HUES64 (cell line): ENCODE results near the gene CC2D2B.
A peak's percentile ranks its signal among the peaks of the same experiment; 100 is the strongest.
"Not testable (repeated sequence)": the region's sequence is repeated elsewhere in the genome, so short reads cannot be mapped to it uniquely, and the experiment has no call there.

Source experiments
- H3K27ac ChIP-seq: 2 replicates; pipeline ENCODE4 v1.7.0; 2013; ENCODE audit warnings: low read depth, low read length, inconsistent platforms
- H3K27me3 ChIP-seq: 2 replicates; pipeline ENCODE4 v1.6.1; 2013; ENCODE audit warnings: mild to moderate bottlenecking, low read length; ENCODE audit not compliant: insufficient read depth
- H3K36me3 ChIP-seq: 2 replicates; pipeline ENCODE4 v1.6.1; 2013; ENCODE audit warnings: mild to moderate bottlenecking, low read length; ENCODE audit not compliant: insufficient read depth
- H3K4me1 ChIP-seq: 2 replicates; pipeline ENCODE4 v1.6.1; 2013; ENCODE audit warnings: mild to moderate bottlenecking, low read length, moderate library complexity; ENCODE audit not compliant: insufficient read depth
- H3K4me3 ChIP-seq: 2 replicates; pipeline ENCODE4 v1.5.1; 2013; ENCODE audit warnings: mild to moderate bottlenecking, low read length, moderate library complexity
- H3K9ac ChIP-seq: 2 replicates; pipeline ENCODE4 v1.6.1; 2013; ENCODE audit warnings: mild to moderate bottlenecking, low read depth, low read length
- H3K9me3 ChIP-seq: 2 replicates; pipeline ENCODE4 v1.6.1; 2013; ENCODE audit warnings: low read depth, low read length; ENCODE audit not compliant: insufficient read depth
- WGBS: fragments of 150-250, 120-280 bp; methylation state at CpG from one replicate; pipeline ENCODE4 v1.1.7; 2013; ENCODE audit warnings: missing lambda C conversion rate; 5-methylcytosine and 5-hydroxymethylcytosine counted together

Gene CC2D2B

DNA sequence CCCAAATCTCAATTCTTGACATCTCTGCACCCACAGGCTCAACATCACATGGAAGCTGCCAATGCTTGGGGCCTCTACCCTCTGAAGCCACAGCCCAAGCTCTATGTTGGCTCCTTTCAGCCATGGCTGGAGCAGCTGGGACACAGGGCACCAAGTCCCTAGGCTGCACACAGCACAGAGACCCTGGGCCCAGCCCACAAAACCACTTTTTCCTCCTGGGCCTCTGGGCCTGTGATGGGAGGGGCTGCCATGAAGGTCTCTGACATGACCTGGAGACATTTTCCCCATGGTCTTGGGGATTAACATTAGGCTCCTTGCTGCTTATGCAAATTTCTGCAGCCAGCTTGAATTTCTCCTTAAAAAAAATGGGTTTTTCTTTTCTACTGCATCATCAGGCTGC is 33.0 kb upstream of the CC2D2B start:
- H3K9ac ChIP-seq, H3K4me1 ChIP-seq, H3K27ac ChIP-seq, H3K4me3 ChIP-seq, H3K27me3 ChIP-seq, H3K9me3 ChIP-seq: not testable (repeated sequence)
- peaks cover 43% of the 10 kb centered on the region for H3K36me3 ChIP-seq

DNA sequence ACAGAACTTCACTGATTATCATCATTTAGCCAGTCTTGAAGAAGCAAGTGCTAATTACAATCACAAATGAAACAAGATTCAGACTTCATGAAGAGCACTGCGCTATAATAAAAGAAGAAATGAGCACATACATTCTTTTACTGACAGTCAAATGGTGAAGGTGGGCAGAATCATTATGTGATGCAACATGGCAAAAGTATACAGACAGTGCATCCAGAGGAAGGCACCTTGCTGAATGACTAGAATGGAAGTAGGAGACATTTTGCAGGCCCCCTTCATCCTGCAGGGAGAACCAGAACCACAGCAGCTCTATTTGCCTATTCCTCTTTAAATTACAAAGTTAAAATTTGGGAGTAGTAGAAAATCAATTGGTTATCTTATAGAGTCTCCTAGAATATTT is 31.0 kb upstream of the CC2D2B start:
- no peaks in the 10 kb centered on the region for H3K27me3 ChIP-seq
- H3K9ac ChIP-seq, result no peak overlapping the region
- peaks cover 11% of the 10 kb centered on the region; the same call in 1 of the 2 replicates for H3K9me3 ChIP-seq
- no peak overlapping the region for H3K27ac ChIP-seq
- WGBS, result 100% methylated on average over 1 of the region's 1 CpG
- no peak overlapping the region for H3K4me3 ChIP-seq
- H3K4me1 ChIP-seq, result no peaks in the 10 kb centered on the region
- H3K36me3 ChIP-seq, result peaks cover 46% of the 10 kb centered on the region

DNA sequence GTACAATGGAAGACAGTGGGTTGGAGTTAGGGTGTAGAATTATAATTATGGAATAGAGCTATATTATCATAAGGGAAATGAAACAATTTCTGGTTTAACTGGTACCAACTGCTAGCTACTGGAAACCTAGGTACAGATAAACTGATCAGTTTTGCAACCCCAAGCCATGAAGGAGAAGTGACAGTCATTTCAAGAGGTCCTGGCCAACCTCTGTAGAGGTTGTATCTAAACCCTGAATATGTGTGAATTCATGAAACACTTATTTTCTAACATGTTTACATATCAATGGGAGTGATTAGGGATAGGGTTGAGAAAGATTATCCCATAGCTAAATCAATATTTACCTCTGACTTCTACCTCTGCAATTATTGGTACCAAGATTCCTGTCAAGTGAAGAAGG is 29.9 kb upstream of the CC2D2B start:
- H3K36me3 ChIP-seq, result peaks cover 42% of the 10 kb centered on the region
- no peaks in the 10 kb centered on the region for H3K4me1 ChIP-seq
- no peak overlapping the region for H3K27ac ChIP-seq
- no peak overlapping the region for H3K9ac ChIP-seq
- no peak overlapping the region for H3K4me3 ChIP-seq
- H3K9me3 ChIP-seq, result peaks cover 11% of the 10 kb centered on the region; the same call in 1 of the 2 replicates
- H3K27me3 ChIP-seq, result no peaks in the 10 kb centered on the region

DNA sequence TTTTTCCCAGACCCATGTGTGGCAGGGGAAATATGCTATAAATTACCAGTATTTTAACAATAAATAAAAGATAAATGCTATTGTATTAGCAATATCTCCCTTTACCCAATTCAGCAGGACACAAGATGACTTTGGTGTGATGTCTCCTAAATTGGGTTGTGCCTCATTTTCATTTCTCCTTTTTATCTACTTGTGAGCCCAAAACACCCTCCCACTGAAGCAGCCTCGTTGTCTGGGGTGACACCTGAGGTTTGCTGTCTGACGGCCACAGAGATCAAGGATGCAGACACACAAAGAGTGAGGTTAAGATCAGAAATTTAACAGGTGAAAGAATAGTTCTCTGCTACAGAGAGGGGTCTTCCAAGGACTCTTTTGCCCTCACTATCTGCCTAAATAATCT is 27.1 kb upstream of the CC2D2B start:
- Histone ChIP-seq H3K27ac (no peak overlapping the region), H3K9me3 (peaks cover 6% of the 10 kb centered on the region; the same call in 1 of the 2 replicates), H3K4me3 (no peak overlapping the region), H3K9ac (no peak overlapping the region), H3K36me3 (peaks cover 17% of the 10 kb centered on the region), H3K4me1 (no peaks in the 10 kb centered on the region), H3K27me3 (no peaks in the 10 kb centered on the region)
- WGBS, result 100% methylated on average over 2 of the region's 2 CpGs

DNA sequence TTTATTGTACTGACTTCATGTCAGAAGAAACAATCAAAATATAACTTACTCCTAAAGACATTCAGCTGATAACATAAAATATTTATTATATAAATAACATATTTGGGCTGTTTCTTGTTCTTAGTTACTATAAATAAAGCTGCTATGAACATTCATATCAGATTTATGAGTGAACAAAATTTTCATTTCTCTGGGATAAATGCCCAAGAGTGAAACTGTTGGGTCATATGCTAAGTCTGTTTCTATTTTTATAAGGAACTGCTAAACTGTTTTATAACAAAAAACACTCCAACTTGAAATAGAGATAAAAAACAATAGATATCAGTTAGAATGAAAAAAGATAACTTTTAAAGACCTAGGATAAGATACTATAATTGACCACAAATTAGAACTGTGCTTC is 26.5 kb upstream of the CC2D2B start:
- Histone ChIP-seq H3K27ac (no peak overlapping the region), H3K36me3 (peaks cover 10% of the 10 kb centered on the region), H3K27me3 (no peaks in the 10 kb centered on the region), H3K9ac (no peak overlapping the region), H3K4me3 (no peak overlapping the region), H3K9me3 (0 out of 2 replicates have a peak, but pooled peaks cover 2% of the 10 kb centered on the region), H3K4me1 (no peaks in the 10 kb centered on the region)

DNA sequence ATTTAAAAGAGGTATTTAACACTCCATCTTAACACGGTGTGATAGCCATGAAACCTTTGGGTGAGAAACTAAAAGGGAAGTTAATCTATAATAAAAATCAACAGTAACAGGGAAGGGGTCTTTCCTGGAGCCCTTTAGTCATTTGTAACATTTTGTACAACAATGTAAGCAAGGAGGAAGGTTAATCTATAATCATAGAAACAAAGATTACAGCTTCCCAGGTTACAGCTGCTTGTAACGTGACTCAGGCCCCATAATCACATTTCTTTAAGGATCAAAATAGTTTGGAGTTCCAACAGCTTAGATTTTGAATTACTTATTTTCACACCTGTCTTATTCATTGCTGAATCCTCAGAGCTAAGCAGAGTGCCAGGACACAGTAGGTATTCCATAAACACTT is 17.9 kb upstream of the CC2D2B start:
- no peaks in the 10 kb centered on the region for H3K4me1 ChIP-seq
- no peak overlapping the region for H3K4me3 ChIP-seq
- no peak overlapping the region for H3K9ac ChIP-seq
- no peaks in the 10 kb centered on the region for H3K9me3 ChIP-seq
- H3K27me3 ChIP-seq, result no peaks in the 10 kb centered on the region
- H3K27ac ChIP-seq, result no peak overlapping the region
- H3K36me3 ChIP-seq, result peaks cover 25% of the 10 kb centered on the region
- 95% methylated on average over 1 of the region's 2 CpGs for WGBS

DNA sequence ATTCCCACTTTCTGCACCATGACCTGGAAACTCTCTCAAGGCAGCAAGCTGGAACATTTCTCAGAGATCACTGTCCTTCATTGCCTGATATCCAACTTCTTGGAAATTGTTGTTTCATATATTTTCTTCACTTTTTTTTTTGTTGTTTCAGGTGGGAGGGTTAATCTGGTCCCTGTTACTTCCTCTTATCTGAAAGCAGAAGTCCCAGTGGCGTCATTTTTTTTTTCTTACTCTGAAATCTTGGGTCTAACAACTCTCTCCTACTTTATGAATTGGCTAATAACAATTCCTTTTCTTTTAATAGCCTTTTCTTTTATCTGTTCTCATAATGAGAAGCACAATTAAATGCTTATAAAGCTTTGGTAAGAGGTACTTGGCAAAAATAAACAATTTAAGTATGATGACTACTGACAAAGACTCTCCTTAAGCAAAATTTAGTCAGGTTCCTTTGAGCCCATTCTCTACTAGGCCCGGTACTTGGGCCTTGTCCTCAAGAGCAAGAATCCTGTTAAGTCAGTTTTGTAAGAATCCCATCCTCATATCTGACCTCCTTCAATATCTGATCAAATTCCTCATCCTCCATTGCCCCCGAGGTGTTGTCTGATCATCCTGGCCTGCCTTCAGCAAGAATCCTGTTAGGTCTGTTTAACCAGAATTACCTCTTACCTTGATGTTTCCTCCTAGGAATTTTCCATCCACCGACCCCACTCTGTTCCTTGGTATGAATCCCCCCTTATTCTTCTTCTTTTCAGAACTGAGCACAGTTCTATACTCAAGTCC is 11.5 kb upstream of the CC2D2B start:
- H3K4me1 ChIP-seq, result no peaks in the 10 kb centered on the region
- no peak overlapping the region for H3K4me3 ChIP-seq
- no peaks in the 10 kb centered on the region for H3K27me3 ChIP-seq
- 93% methylated on average over 4 of the region's 4 CpGs for WGBS
- no peak overlapping the region for H3K27ac ChIP-seq
- H3K36me3 ChIP-seq, result peaks cover 70% of the 10 kb centered on the region
- H3K9me3 ChIP-seq, result no peaks in the 10 kb centered on the region
- no peak overlapping the region for H3K9ac ChIP-seq

DNA sequence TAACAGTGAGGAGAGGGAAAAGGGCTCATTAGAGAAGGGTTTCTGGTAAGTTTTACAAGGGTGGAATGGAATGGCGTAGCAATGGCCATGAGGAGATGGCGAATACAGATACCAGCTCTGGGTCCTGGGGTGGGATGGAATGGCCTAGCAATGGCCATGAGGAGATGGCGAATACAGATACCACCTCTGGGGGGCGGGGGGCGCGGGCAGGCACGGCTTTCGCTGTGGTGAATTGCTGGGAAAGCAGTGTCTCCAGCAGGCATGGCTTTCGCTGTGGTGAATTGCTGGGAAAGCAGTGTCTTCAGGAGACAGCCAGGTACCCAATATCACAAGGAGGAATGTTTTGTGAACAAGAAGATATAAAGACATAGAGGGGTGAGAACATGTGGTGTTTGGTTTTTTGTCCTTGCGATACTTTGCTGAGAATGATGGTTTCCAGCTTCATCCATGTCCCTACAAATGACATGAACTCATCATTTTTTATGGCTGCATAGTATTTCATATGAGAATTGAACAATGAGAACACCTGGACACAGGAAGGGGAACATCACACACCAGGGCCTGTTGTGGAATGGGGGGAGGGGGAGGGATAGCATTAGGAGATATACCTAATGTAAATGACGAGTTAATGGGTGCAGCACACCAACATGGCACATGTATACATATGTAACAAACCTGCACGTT is 1.7 kb upstream of the CC2D2B start:
- WGBS, result 97% methylated on average over 10 of the region's 12 CpGs
- not testable (repeated sequence) for H3K27ac ChIP-seq, H3K9ac ChIP-seq, H3K27me3 ChIP-seq, H3K4me1 ChIP-seq, H3K4me3 ChIP-seq, H3K9me3 ChIP-seq
- H3K36me3 ChIP-seq, result peaks cover 31% of the 10 kb centered on the region

DNA sequence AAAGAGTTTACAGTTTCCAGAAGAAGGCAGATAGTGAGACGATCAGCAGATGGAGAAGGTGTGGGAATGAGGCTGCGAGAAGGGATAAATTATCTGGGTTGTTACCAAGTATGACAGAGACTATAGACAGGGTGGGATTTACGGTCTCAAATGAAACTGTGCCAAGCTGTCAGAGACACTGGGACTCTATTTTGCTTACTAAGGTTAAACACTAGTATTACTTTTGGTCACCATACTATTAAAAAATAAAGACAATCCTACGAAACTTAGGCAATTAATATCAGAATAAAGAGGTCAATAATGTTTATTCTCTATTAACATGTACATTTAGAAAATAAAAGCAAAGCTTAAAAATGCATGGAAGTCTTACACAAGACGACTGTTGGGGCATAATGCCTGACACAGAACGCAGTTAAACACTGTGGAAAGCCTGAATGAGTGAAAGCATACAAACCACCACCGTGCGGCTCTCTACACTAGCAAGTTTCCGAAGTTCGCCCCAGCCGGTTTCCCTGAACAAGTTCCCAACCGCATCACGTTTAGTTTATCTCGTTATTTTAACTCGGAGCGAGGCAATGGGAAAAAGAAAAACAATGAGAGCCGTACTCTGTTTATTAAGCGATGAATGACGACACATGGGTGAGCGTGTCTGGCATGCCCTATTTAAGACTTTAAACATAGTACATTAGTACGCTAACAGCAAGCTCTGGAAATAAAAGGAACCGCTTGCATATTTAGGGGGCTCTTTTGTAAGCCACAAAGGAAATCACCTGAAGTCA is 909 bp upstream of the CC2D2B start:
- Histone ChIP-seq H3K27ac (no peak overlapping the region), H3K36me3 (peaks cover 26% of the 10 kb centered on the region), H3K9ac (peak overlapping the region; percentile 69), H3K4me1 (0 out of 2 replicates have a peak, but pooled peaks cover 3% of the 10 kb centered on the region), H3K4me3 (peak overlapping the region; percentile 76), H3K27me3 (0 out of 2 replicates have a peak, but pooled peaks cover 3% of the 10 kb centered on the region), H3K9me3 (no peaks in the 10 kb centered on the region)
- 16% methylated on average over 21 of the region's 22 CpGs for WGBS

DNA sequence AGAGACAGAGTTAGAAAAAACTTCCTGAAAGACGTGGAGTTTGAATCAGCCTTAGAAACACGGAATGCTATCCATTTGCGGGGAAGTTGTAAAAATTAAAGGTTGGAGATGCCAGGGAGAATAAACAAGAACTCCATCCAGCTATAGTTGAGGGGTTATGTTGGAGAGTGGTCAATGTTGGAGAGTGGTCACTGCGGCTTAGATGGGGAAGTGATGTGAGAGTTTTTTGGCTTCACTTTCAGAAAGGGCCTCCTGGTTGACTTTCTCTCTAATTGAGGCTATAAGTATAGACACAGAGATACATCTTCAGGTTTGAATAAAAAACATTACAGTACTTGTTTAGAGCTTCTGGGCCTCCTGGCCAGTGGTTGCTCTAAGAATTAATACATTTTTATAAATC is 675 bp downstream of the CC2D2B start:
- Histone ChIP-seq H3K9me3 (no peaks in the 10 kb centered on the region), H3K4me3 (peak overlapping the region; percentile 76), H3K27me3 (0 out of 2 replicates have a peak, but pooled peaks cover 7% of the 10 kb centered on the region), H3K36me3 (peaks cover 10% of the 10 kb centered on the region), H3K4me1 (0 out of 2 replicates have a peak, but pooled peaks cover 3% of the 10 kb centered on the region), H3K27ac (no peak overlapping the region), H3K9ac (no peak overlapping the region)
- WGBS, result 66% methylated on average over 4 of the region's 4 CpGs

DNA sequence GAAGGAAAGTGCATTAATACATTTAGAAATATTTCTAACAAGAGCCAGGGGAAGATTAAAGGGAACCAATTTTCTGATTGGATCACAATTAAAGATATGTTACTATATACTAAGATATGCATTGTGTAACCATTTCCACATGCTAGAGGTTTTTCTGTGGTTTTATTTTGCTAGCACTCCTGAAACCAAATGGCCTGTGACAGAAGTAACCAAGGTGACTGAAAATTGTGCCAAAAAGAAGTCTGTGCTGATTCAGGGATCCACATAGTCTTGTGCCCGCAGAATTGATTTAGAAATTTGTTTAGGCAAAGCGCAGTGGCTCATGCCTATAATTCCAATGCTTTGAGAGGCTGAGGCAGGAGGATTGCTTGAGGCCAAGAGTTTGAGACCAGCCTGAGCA is 1.8 kb downstream of the CC2D2B start:
- H3K9me3 ChIP-seq, result no peaks in the 10 kb centered on the region
- H3K4me1 ChIP-seq, result 0 out of 2 replicates have a peak, but pooled peaks cover 3% of the 10 kb centered on the region
- H3K4me3 ChIP-seq, result no peak overlapping the region
- H3K27me3 ChIP-seq, result 0 out of 2 replicates have a peak, but pooled peaks cover 7% of the 10 kb centered on the region
- no peak overlapping the region for H3K9ac ChIP-seq
- no peak overlapping the region for H3K27ac ChIP-seq
- WGBS, result 93% methylated on average over 2 of the region's 2 CpGs
- no peaks in the 10 kb centered on the region; the same call in 1 of the 2 replicates for H3K36me3 ChIP-seq
